Lower leg skin (tissue), 3 donors: ENCODE measurements around the gene ALX3.

Experiments used
- CTCF ChIP-seq, 3 donors: fragments of 450-650 bp; IDR thresholded peaks; one replicate each; pipeline ENCODE4 v1.5.1; 2016; ENCODE audit warnings: antibody characterized with exemption in 3 of 3, mild to moderate bottlenecking in 3 of 3, moderate library complexity in 2 of 3
- POLR2A ChIP-seq, 2 donors: fragments of 450-650 bp; IDR thresholded peaks; one replicate each; pipeline ENCODE4 v1.6.1; 2016 to 2017; ENCODE audit warnings: antibody characterized with exemption in 2 of 2, mild to moderate bottlenecking in 1 of 2, moderate library complexity in 1 of 2

- TF ChIP-seq CTCF (IDR thresholded peaks at IDR 0.05) = no peak
- no peak for TF ChIP-seq POLR2A (IDR thresholded peaks at IDR 0.05)
Measured at GRCh38 chr1:110058591-110058990, 11.9 kb downstream of the ALX3 start.
